Right lobe of liver (tissue), 6 donors: ENCODE results near the gene TMPRSS9. TPM values are rescaled to one million over a fixed set of nuclear protein-coding genes. Genes with fewer than 3 reads are reported as not detected.
A peak's percentile ranks its signal among the peaks of the same experiment; 100 is the strongest.

Experiments
- ATAC-seq, 4 donors: fragments of 200-7000 bp; cut with Tn5 transposase; one replicate each; pipeline ENCODE4 v1.9.1; 2020; ENCODE audit warnings: mild to moderate bottlenecking in 4 of 4, moderate library complexity in 4 of 4
- DNase-seq, 3 donors: peaks; one replicate each; pipeline ENCODE4 v3.0.0-alpha.2; 2020
- H3K27ac ChIP-seq, 3 donors: fragments of 200-600 bp; one replicate each; pipeline ENCODE4 v1.8.0; 2022
- H3K27me3 ChIP-seq, 2 donors: fragments of 200-600 bp; one replicate each; pipeline ENCODE4 v1.8.0; 2022
- H3K36me3 ChIP-seq, 4 donors: fragments of 200-600 bp; sonication (generic) in 1 of 4; one replicate each; pipeline versions ENCODE4 v1.5.1 to v1.8.0; 2017 to 2022; ENCODE audit warnings: control low read depth in 1 of 4
- H3K4me1 ChIP-seq, 4 donors: fragments of 200-600 bp; sonication (generic) in 1 of 4; one replicate each; pipeline versions ENCODE4 v1.5.1 to v1.8.0; 2017 to 2022; ENCODE audit warnings: control low read depth in 1 of 4
- H3K4me3 ChIP-seq, 3 donors: fragments of 200-600 bp; one replicate each; pipeline ENCODE4 v1.8.0; 2022
- H3K9me3 ChIP-seq, 4 donors: fragments of 200-600 bp; sonication (generic) in 1 of 4; one replicate each; pipeline versions ENCODE4 v1.5.1 to v1.8.0; 2017 to 2022; ENCODE audit warnings: control low read depth in 1 of 4
- POLR2A ChIP-seq: fragments of 450-650 bp; IDR thresholded peaks from one replicate; pipeline ENCODE4 v1.6.1; 2017; ENCODE audit warnings: antibody characterized with exemption, mild to moderate bottlenecking
- WGBS: methylation state at CpG from one replicate; pipeline ENCODE4 v1.1.6; 2018; ENCODE audit warnings: low coverage, low lambda C conversion rate; ENCODE audit not compliant: insufficient coverage; ENCODE audit errors: missing lambda C conversion rate; 5-methylcytosine and 5-hydroxymethylcytosine counted together
- intact Hi-C, 2 donors: fragments of 100-400 bp; cut with DNase I; formaldehyde crosslinking; loops; one replicate each; pipeline versions ENCODE4 v1.11.2 to v1.14.1; 2022
- total RNA-seq, 6 experiments: library from RNA; depleted of rRNA in 2 of 6; stranded (reverse); fragments of >200 nt in 2 of 6; fragmentation: NEBNext Ultra II Directional in 3 of 6; extraction: Animal tissue kit (Norgen Biotek cat#: 25700) in 3 of 6; gene quantifications; one replicate each; pipeline versions ENCODE4 v1.1.0 to v1.2.4, GENCODE V29; 2016 to 2023
- TF ChIP-seq, protein P1 (sequence below), 4 donors: fragments of 200-600 bp in 3 of 4; fragments of 450-650 bp in 1 of 4; IDR thresholded peaks; one replicate each; pipeline versions ENCODE4 v1.5.1 to v1.8.0; 2016 to 2022; ENCODE audit warnings: antibody characterized with exemption in 4 of 4, mild to moderate bottlenecking in 2 of 4
- donor health status: DM: no; HTN: yes; CAD: no.
- donor health status: DM: no; HTN: no; CAD: no.
- donor health status: DM: no; HTN: no; CAD: no.
- donor health status: DM: no; HTN: yes; CAD: no.
- donor health status: DM: no; HTN: yes; CAD: no.

Gene TMPRSS9
- total RNA-seq, 6 experiments from 2014 or later, result 0.12 to 6.7 (median 2.9) TPM

DNA sequence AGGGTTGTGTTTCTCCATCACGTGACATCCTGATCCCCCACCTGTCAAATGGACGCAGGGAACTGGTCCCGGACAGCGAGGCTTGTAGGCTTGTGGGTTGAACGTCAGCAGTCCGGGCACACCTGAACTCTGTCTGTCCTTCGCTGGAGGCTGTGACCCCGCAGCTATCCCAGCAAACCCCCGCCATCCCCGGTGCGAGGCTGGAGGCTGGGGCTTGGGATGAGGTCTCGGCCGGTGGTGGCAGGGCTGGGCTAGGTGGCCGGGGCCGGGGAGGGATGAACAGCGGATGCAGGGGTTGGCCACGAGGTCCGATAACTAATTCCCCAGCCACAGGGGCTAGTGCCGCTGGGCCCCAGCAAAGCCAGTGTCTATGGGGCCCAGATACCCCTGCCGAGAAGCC, 40.5 kb upstream of the TMPRSS9 start:
- no peaks in the 10 kb centered on the region for H3K4me1 ChIP-seq
- H3K4me3 ChIP-seq, result no peak overlapping the region
- H3K27ac ChIP-seq, result no peak overlapping the region
- no peaks in the 10 kb centered on the region for H3K27me3 ChIP-seq
- H3K9me3 ChIP-seq, result no peaks in the 10 kb centered on the region
- ATAC-seq (no peak), DNase-seq (no peak)
- no peak for TF ChIP-seq POLR2A
- TF ChIP-seq, protein P1, sequence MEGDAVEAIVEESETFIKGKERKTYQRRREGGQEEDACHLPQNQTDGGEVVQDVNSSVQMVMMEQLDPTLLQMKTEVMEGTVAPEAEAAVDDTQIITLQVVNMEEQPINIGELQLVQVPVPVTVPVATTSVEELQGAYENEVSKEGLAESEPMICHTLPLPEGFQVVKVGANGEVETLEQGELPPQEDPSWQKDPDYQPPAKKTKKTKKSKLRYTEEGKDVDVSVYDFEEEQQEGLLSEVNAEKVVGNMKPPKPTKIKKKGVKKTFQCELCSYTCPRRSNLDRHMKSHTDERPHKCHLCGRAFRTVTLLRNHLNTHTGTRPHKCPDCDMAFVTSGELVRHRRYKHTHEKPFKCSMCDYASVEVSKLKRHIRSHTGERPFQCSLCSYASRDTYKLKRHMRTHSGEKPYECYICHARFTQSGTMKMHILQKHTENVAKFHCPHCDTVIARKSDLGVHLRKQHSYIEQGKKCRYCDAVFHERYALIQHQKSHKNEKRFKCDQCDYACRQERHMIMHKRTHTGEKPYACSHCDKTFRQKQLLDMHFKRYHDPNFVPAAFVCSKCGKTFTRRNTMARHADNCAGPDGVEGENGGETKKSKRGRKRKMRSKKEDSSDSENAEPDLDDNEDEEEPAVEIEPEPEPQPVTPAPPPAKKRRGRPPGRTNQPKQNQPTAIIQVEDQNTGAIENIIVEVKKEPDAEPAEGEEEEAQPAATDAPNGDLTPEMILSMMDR (IDR thresholded peaks at IDR 0.05), result no peak
- no peaks in the 10 kb centered on the region for H3K36me3 ChIP-seq
- intact Hi-C loops, result loop anchor here in 1 of 2 donors (10.0 kb wide), 1 partner anchor 85 kb away; the partner anchor contains the start of genes PLEKHJ1 and SF3A2
- WGBS, result 80% methylated on average over 1 of the region's 20 CpGs

DNA sequence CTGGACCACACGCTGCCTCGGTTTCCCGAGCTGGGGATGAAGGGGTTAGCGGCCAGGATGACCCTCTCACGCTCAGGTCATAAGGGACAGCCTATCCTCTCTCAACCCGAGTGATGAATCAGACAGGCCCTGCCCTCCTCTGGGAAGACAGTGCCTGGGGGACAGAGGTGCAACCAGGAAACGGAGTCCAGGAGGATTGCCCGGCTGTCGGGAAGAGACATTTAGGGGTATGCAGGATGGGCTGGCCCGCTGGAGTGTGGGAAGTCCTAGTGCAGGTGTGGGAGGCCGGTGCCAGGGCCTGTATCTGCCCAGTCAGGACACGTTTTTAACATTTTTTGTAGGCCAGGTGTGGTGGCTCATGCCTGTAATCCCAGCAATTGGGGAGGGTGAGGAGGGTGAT, 40.0 kb upstream of the TMPRSS9 start:
- TF ChIP-seq, protein P1 (IDR thresholded peaks at IDR 0.05), result no peak
- TF ChIP-seq POLR2A, result no peak
- intact Hi-C loops, result no loop called here
- Histone ChIP-seq H3K4me1 (no peaks in the 10 kb centered on the region), H3K27ac (no peak overlapping the region), H3K27me3 (no peaks in the 10 kb centered on the region), H3K9me3 (no peaks in the 10 kb centered on the region), H3K4me3 (no peak overlapping the region), H3K36me3 (no peaks in the 10 kb centered on the region)
- no peak for DNase-seq
- ATAC-seq, result no peak
- 53% methylated on average over 4 of the region's 12 CpGs for WGBS

DNA sequence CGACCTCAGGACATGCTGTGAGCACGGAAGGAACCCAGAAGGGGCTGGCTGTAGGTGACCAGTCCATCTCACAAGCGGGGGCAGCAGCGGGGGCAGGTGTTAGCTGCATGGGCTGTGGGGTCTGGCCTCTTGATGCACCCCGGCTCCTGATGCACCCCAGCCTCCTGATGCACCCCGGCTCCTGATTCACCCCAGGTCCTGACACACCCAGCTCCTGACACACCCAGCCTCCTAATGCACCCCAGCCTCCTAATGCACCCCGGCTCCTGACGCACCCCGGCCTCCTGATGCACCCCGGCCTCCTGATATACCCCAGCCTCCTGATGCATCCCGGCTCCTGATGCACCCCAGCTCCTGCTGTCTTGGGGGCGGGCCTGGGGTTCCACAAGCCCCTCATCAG, 39.1 kb upstream of the TMPRSS9 start:
- DNase-seq, result peak in 1 of 3 donors; percentile 14
- WGBS, result 100% methylated on average over 2 of the region's 12 CpGs
- no peak overlapping the region for H3K4me3 ChIP-seq
- no peaks in the 10 kb centered on the region for H3K9me3 ChIP-seq
- intact Hi-C loops, result no loop called here
- H3K27me3 ChIP-seq, result no peaks in the 10 kb centered on the region
- TF ChIP-seq POLR2A, result no peak
- TF ChIP-seq, protein P1 (IDR thresholded peaks at IDR 0.05), result no peak
- no peak overlapping the region for H3K27ac ChIP-seq
- no peak for ATAC-seq
- no peaks in the 10 kb centered on the region for H3K36me3 ChIP-seq
- H3K4me1 ChIP-seq, result no peaks in the 10 kb centered on the region

DNA sequence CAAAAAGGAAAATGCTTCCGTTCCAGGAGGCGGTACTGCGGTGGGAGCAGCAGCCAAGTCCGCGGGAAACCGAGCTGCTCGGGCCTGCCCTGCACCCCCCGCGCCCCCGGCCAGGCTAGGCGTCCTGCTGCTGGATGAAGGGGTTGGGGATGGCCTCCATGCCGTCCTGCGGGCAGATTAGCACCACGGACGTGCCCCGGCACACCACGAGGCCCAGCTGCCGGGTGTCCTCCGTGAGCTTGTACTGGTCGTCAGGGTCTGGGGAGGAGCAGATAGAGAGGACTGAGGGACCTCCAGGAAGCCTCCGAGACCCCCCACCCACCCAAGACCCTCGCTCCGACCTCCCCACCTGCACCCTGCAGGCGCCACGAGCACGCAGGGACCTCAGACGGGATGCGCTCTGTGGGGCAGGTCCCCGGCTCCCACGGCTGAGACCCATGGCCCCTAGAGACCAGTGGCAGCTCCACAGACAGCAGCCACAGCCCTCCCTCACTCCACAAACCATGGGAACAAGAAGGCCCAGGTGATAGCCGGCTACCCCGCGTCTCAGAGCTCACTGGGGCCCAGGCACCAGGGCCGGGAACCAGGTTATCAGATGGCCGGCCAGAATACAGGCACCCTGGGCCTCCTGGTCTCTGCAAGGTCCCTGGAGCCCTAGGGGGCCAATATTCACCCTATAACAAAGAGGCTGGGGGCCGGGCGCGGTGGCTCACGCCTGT, 38.3 kb upstream of the TMPRSS9 start:
- ATAC-seq (no peak), DNase-seq (peak in 1 of 3 donors; percentile 12)
- 89% methylated on average over 7 of the region's 39 CpGs for WGBS
- H3K27ac ChIP-seq, result no peak overlapping the region
- H3K36me3 ChIP-seq, result no peaks in the 10 kb centered on the region
- no peaks in the 10 kb centered on the region for H3K9me3 ChIP-seq
- intact Hi-C loops, result no loop called here
- H3K4me1 ChIP-seq, result peaks cover 0 to under 1% (median 0%) of the 10 kb centered on the region in 4 donors
- no peak for TF ChIP-seq POLR2A
- TF ChIP-seq, protein P1 (IDR thresholded peaks at IDR 0.05), result no peak
- H3K27me3 ChIP-seq, result no peaks in the 10 kb centered on the region
- no peak overlapping the region for H3K4me3 ChIP-seq
